Smooth muscle cell of bladder (primary cell): ENCODE data around the gene ZNF565. TPM values are rescaled to one million over a fixed set of nuclear protein-coding genes. Genes with fewer than 3 reads are reported as not detected.

Source experiments
- total RNA-seq: library from RNA; depleted of rRNA; stranded (reverse); fragments of >200 nt; gene quantifications from 2 replicates; pipeline ENCODE4 v1.2.3, GENCODE V29; 2014

ZNF565 gene
- 4.6 and 5.6 TPM in 2 replicates for total RNA-seq

DNA sequence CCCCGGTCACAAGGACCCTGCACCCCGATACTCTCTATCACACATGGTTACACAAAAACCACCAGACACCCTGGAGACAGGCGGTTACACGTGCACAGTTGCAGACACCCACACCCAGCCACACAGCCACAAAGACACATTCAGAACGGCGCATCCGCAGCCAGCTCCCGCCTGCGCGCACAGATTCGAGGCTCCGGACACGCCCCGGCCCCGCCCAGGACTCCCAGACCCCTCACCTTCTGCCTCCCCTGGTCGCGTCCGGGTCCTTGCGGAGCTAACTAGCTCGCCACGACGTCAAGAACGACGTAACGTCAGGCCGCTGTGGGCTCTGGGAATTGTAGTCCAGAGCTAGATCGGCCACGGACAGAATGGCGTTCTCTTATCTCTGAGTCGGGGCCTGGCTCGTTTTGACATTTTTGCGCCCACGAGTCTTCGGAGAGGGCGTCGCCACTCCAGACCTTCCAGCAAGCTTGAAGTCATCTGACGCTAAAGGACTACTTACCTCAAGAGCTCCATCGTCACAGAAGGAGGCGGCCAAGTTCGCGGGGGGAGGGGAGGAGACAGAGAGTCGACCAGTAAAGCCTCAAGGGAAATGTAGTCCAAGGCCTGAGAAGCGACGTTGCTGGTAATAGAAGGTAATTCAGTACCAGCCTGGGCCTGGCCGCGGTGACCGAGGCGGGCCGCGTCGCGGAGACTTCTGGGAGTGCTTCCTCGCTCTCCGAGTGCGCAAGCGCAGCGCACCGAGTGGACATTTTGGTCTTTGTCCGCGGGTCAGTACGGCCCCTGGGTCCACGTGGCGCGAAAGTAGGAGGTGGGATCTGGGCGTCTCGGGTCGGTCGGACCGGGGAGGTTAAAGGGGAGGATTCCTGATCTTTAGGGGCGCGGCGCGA, at the start of gene ZNF565, which contains the start of gene ZNF146:
ZNF565 (minus strand) TSS at position 280 of the 890 bp plus-strand sequence. CDS start 12,680 bp downstream, outside the sequence.
ZNF146 (plus strand) TSS at position 721 of the 890 bp plus-strand sequence. CDS start 21,335 bp downstream, outside the sequence.

DNA sequence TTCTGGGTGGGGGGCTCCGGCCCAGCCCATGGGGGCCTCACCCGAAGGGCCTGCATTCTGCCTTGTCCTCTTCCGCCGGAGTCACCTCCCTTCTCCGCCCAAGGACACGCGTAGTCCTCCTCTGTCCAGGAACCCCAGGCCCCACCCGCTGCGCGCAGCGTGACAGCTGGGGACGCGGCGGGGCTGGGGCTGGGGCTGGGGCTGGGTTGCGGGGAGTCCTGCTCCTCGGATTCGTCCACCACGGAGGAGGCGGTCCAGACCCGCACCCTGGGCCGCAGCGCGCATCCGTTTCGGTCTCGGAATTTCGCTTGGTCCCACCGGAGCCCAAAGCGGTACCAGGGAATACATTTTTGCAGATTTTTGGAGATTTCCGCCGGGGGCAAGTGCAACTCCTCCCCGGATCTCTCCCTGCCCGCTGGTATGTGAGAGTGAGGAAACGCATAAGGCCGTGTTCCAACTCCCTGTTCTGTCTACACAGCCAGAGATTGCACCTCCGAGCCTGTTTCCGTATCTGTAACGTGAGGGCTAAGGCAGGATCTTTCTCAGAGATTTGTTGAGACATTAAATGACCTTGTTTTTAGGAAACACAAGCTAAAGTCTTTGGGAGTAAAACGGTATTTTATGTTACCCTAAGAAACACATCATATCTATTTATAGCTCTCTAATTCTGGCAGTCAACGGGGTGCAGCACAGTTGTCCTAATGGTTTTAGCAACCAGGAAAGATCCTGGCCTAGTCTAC, 61.9 kb downstream of the ZNF565 start, which contains the start of gene COX7A1:
COX7A1 (minus strand) TSS at position 96 of the 740 bp plus-strand sequence; CDS start at position 56, 40 bp downstream.

DNA sequence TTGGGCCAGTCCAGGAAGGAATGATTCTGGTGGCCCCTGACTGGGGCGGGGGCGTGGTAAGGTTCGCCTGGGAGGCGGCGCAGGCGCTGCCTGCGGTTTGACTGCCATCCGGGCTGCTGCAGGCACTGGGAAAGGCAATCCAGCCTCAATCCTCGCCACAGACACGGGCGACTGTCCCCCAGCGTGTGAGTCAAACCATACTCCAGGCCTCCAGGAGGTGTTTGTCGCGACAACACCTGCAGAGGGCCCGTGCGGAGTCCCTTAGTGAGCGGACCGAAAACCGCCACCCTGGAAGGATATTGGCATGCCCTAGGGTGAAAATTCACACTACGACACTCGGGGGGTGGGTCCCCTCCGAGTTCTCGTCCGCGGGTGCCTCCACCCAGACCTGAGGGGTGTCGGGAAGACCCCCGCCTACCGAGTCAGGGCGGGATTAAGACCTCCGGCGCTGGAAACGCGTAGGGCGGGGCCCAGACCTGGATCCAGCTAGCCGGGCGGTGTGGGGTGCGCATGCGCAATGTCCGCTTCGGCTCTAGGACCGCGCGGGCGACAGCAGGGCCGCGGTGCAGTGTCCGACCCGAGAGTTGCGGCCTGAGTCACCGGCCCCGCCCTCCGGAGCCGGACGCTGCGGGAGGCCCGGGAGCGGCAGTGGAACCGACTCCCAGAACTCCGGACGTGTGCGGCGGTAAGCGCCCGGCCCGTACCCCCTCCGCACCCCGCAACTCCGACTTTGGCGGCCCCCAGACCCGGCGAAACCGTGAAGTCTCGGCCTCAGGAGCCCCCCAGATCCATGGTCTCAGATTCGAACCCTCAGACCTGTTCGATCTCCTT, 74.8 kb downstream of the ZNF565 start, which contains the start of gene CAPNS1:
CAPNS1 (plus strand) TSS at position 594 of the 831 bp plus-strand sequence. CDS start 946 bp downstream, outside the sequence.

Other genes with a start within 250 kb of the ZNF565 start
- 12.1 and 14.5 TPM in 2 replicates for gene SDHAF1, start 219.5 kb downstream of the ZNF565 start, total RNA-seq
- 0.09 and 0.28 TPM in 2 replicates for gene SYNE4, start 205.9 kb downstream of the ZNF565 start, total RNA-seq
- 13.7 and 16.7 TPM in 2 replicates for gene ALKBH6, start 200.5 kb downstream of the ZNF565 start, total RNA-seq
- 7.8 and 11.9 TPM in 2 replicates for gene CLIP3, start 181.8 kb downstream of the ZNF565 start, total RNA-seq
- gene THAP8, start 160.4 kb downstream of the ZNF565 start, total RNA-seq: 1.8 and 4.3 TPM in 2 replicates
- gene WDR62, start 159.8 kb downstream of the ZNF565 start, total RNA-seq: 0.55 and 0.85 TPM in 2 replicates
- not detected in 2 replicates for gene OVOL3, start 103.5 kb downstream of the ZNF565 start, total RNA-seq
- 90.0 and 102 TPM in 2 replicates for gene POLR2I, start 99.8 kb downstream of the ZNF565 start, total RNA-seq
- 196 and 210 TPM in 2 replicates for gene TBCB, start 99.2 kb downstream of the ZNF565 start, total RNA-seq
- gene CAPNS1, start 74.6 kb downstream of the ZNF565 start, total RNA-seq: 364 and 384 TPM in 2 replicates
- 45.4 and 90.6 TPM in 2 replicates for gene COX7A1, start 62.2 kb downstream of the ZNF565 start, total RNA-seq
- 71.9 and 75.8 TPM in 2 replicates for gene ZNF146, start 441 bp upstream of the ZNF565 start, total RNA-seq
- 3.8 and 4.1 TPM in 2 replicates for gene ZFP14, start 164.5 kb upstream of the ZNF565 start, total RNA-seq
- 3.7 and 5.4 TPM in 2 replicates for gene ZFP82, start 204.0 kb upstream of the ZNF565 start, total RNA-seq